Ovary (tissue), 3 donors: ENCODE data around the gene CEP170B.

Experiments
- CTCF ChIP-seq, 3 donors: fragments of 450-650 bp in 2 of 3; fragments of 200-600 bp in 1 of 3; IDR thresholded peaks; one replicate each; pipeline versions ENCODE4 v1.5.1 to v1.8.0; 2016 to 2022; ENCODE audit warnings: antibody characterized with exemption in 3 of 3, mild to moderate bottlenecking in 1 of 3
- POLR2A ChIP-seq: fragments of 450-650 bp; IDR thresholded peaks from one replicate; pipeline ENCODE4 v1.6.1; 2017; ENCODE audit warnings: antibody characterized with exemption, mild to moderate bottlenecking, moderate library complexity
- donor health status: DM: no; HTN: no; CAD: no.

DNA sequence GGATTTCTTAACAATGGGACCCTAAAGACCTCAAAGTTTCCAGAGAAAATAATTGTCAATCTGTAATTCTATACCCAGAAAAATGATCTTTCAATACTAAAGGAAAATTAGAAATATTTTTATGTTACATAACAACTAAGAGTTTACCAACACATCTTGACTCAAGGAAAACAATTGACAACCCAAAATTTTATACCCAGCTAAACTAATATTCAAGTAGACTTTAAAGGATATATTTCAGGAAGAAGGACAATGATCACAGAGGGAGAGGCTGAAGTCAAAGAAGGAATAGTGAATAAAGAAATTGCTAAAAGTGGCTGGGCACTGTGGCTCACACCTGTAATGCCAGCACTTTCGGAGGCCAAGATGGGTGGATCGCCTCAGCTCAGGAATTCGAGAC is 47.0 kb downstream of the CEP170B start:
- TF ChIP-seq POLR2A (no peak), CTCF (IDR thresholded peaks at IDR 0.05) (no peak)
